Measurements from ENCODE around the gene WDR72. TPM values are rescaled to one million over a fixed set of nuclear protein-coding genes. Genes with fewer than 3 reads are reported as not detected.

Gene WDR72
- total RNA-seq, 6 experiments from 2014 or later, result 12.0 to 26.5 (median 22.4) TPM

- WGBS (ENCODE audit: insufficient coverage, low coverage, low lambda C conversion rate, missing lambda C conversion rate), result 8% methylated on average over 3 of the region's 3 CpGs
- intact Hi-C loops (cut with DNase I), result no loop called here
- no peak overlapping the region for H3K4me3 ChIP-seq
- H3K9me3 ChIP-seq, result no peaks in the 10 kb centered on the region
- no peak overlapping the region for H3K27ac ChIP-seq
- ATAC-seq (peak; percentile 53 to 71 (median 58)), DNase-seq (no peak)
- TF ChIP-seq CTCF (IDR thresholded peaks at IDR 0.05) (peak; percentile 28 to 55 (median 48)), POLR2A (IDR thresholded peaks at IDR 0.05) (no peak)
- no peaks in the 10 kb centered on the region for H3K36me3 ChIP-seq
- peaks cover 0 to 20% (median 5%) of the 10 kb centered on the region in 4 donors for H3K4me1 ChIP-seq
- H3K27me3 ChIP-seq, result no peaks in the 10 kb centered on the region
These were observed 42.3 kb downstream of the WDR72 start for GRCh38 chr15:53716909-53717876.

GRCh38 chr15:53713218-53713617, 46.2 kb downstream of the WDR72 start:
- intact Hi-C loops (cut with DNase I), result no loop called here
- H3K4me1 ChIP-seq, result peaks cover 0 to 20% (median 6%) of the 10 kb centered on the region in 4 donors
- DNase-seq (no peak), ATAC-seq (no peak)
- H3K4me3 ChIP-seq, result no peak overlapping the region
- TF ChIP-seq CTCF (IDR thresholded peaks at IDR 0.05) (no peak), POLR2A (IDR thresholded peaks at IDR 0.05) (no peak)
- H3K27ac ChIP-seq, result no peak overlapping the region
- no peaks in the 10 kb centered on the region for H3K36me3 ChIP-seq
- WGBS (ENCODE audit: insufficient coverage, low coverage, low lambda C conversion rate, missing lambda C conversion rate), result 94% methylated on average over 6 of the region's 6 CpGs
- no peaks in the 10 kb centered on the region for H3K27me3 ChIP-seq
- no peaks in the 10 kb centered on the region for H3K9me3 ChIP-seq

GRCh38 chr15:53710906-53711305, 48.6 kb downstream of the WDR72 start:
- H3K4me1 ChIP-seq, result peaks cover 0 to 20% (median 6%) of the 10 kb centered on the region in 4 donors
- H3K27ac ChIP-seq, result peak overlapping the region in 2 of 3 donors; percentile 36 to 75
- intact Hi-C loops (cut with DNase I), result no loop called here
- no peaks in the 10 kb centered on the region for H3K27me3 ChIP-seq
- 33% methylated on average over 4 of the region's 4 CpGs for WGBS (ENCODE audit: insufficient coverage, low coverage, low lambda C conversion rate, missing lambda C conversion rate)
- H3K4me3 ChIP-seq, result peak overlapping the region; percentile 11 to 50 (median 41)
- ATAC-seq (peak; percentile 60 to 83 (median 70)), DNase-seq (no peak)
- H3K9me3 ChIP-seq, result no peaks in the 10 kb centered on the region
- TF ChIP-seq POLR2A (IDR thresholded peaks at IDR 0.05), result no peak
- TF ChIP-seq CTCF (IDR thresholded peaks at IDR 0.05), result no peak
- H3K36me3 ChIP-seq, result no peaks in the 10 kb centered on the region

GRCh38 chr15:53709821-53710220, 49.6 kb downstream of the WDR72 start:
- DNase-seq, result no peak
- Histone ChIP-seq H3K27me3 (no peaks in the 10 kb centered on the region), H3K9me3 (no peaks in the 10 kb centered on the region), H3K36me3 (no peaks in the 10 kb centered on the region), H3K4me1 (peaks cover 0 to 20% (median 6%) of the 10 kb centered on the region in 4 donors), H3K27ac (peak overlapping the region; percentile 12 to 75 (median 36)), H3K4me3 (peak overlapping the region; percentile 11 to 50 (median 41))
- intact Hi-C loops (cut with DNase I), result no loop called here
- peak in 3 of 4 donors; percentile 21 to 27 (median 27) for ATAC-seq
- TF ChIP-seq CTCF (IDR thresholded peaks at IDR 0.05) (no peak), POLR2A (IDR thresholded peaks at IDR 0.05) (no peak)
- 18% methylated on average over 2 of the region's 2 CpGs for WGBS (ENCODE audit: insufficient coverage, low coverage, low lambda C conversion rate, missing lambda C conversion rate)

Data from right lobe of liver (tissue), 6 donors.